Omental fat pad (tissue), 4 donors: ENCODE results near the gene SARS2. TPM values are rescaled to one million over a fixed set of nuclear protein-coding genes. Genes with fewer than 3 reads are reported as not detected.

Source experiments
- ATAC-seq: fragments of 150-250 bp; one replicate; pipeline ENCODE4 v1.9.1; 2016; ENCODE audit warnings: mild to moderate bottlenecking, moderate library complexity; ENCODE audit not compliant: low FRiP score
- DNase-seq: peaks from one replicate; pipeline ENCODE4 v3.0.0-alpha.2; 2019; ENCODE audit warnings: low spot score
- CTCF ChIP-seq, 3 donors: fragments of 450-650 bp; IDR thresholded peaks; one replicate each; pipeline ENCODE4 v1.5.1; 2016 to 2017; ENCODE audit warnings: antibody characterized with exemption in 3 of 3, mild to moderate bottlenecking in 3 of 3, moderate library complexity in 2 of 3
- total RNA-seq, 4 donors: library from RNA; depleted of rRNA; stranded (reverse); fragments of >200 nt; gene quantifications; one replicate each; pipeline ENCODE4 v1.1.0, GENCODE V29; 2016

Gene SARS2
- total RNA-seq, 4 donors from 2014 or later = 9.7 to 14.8 (median 11.8) TPM

- no peak for TF ChIP-seq CTCF (IDR thresholded peaks at IDR 0.05)
- DNase-seq = no peak
- ATAC-seq = no peak
Measured at GRCh38 chr19:38956264-38956663, 25.7 kb upstream of the SARS2 start.

GRCh38 chr19:38953677-38954076 is 23.1 kb upstream of the SARS2 start:
- no peak for DNase-seq
- TF ChIP-seq CTCF (IDR thresholded peaks at IDR 0.05) = no peak
- no peak for ATAC-seq

- DNase-seq (no peak), ATAC-seq (peak; percentile 28)
- TF ChIP-seq CTCF (IDR thresholded peaks at IDR 0.05) = no peak
Measured at GRCh38 chr19:38952395-38953165, 22.0 kb upstream of the SARS2 start.

- no peak for TF ChIP-seq CTCF (IDR thresholded peaks at IDR 0.05)
- no peak for ATAC-seq
- no peak for DNase-seq
Measured at GRCh38 chr19:38951187-38951586, 20.6 kb upstream of the SARS2 start.

DNA sequence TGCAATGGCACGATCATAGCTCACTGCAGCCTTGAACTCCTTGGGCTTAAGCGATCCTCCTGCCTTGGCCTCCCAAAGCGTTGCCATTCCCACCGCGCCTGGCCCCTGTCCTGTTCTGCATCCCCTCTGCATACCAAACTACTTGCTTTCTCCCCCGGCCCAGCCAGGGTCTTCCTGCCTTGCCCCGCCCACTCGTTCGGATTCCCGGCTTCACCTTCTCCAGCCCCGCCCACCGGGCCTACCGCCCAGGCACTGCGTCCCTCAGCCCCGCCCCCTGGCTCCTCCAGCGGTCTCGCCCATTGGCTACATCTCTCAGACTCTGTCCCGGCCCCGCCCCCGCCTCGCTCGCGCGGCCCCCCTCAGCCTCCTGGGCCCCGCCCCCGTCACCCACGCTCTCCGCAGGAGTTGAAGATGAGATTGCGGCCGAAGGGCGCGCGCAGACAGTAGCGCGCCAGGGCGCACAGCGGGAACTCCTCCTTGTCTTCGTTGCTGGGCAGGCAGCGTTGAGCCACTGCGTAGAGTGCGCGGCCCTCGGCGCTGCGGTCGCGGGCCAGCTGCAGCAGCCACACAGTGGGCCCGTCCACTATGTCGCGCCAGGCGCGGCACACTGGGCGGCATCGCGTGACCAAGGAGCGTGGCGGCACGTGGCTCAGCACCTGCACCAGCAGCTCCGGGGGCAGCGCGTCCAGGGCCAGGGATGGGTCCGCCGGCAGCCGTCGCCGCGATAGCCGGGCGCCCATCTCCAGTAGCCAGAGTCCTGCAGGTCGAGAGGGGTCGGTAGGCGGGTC is 19.2 kb upstream of the SARS2 start:
- ATAC-seq = peak; percentile 88
- no peak for TF ChIP-seq CTCF (IDR thresholded peaks at IDR 0.05)

DNA sequence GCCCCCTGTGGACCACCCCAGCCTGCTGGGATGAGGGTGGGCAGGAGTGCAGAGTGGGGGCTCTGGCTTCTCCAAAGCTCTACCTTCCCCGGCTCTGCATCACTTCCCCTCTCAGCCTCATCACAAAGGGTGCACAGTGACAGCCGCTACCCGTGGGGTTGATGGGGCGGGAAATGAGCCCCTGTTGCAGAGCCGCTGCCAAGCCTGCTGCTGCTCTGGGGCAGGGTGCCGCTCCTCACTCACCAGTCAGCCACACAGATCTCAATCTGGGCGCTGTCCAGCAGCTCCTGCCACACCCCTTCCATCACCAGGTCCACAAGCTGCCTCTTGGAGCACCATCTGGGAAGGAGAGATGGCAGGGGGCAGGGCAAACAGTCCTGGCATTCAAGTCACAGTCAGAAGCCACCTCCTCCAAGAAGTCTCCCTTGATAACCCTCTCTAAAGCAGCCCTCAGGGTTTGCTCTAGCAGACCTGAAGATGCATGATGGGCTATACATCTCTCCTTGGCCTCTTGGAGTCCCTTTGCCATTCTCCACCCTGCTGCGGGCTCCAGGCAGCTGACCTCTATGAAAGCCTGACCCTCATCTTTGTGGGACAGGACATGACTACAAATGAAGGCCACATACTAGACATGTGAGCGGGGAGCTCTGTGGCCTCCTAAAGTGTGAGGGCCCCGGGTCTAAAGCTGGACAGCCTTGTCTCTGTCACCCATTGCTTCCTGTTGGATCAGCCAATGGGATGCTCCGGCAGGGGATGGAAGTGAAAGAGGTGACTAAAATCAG is 15.9 kb upstream of the SARS2 start:
- DNase-seq = no peak
- no peak for ATAC-seq
- no peak for TF ChIP-seq CTCF (IDR thresholded peaks at IDR 0.05)

More for the DNA sequence above, 19.2 kb upstream of the SARS2 start:
- peak; percentile 71 for DNase-seq
